ENCODE data around the gene PTPN22. TPM values are rescaled to one million over a fixed set of nuclear protein-coding genes. Genes with fewer than 3 reads are reported as not detected.

Gene PTPN22
- polyA plus RNA-seq, 3 donors = 9.7 to 43.7 (median 29.7) TPM

DNA sequence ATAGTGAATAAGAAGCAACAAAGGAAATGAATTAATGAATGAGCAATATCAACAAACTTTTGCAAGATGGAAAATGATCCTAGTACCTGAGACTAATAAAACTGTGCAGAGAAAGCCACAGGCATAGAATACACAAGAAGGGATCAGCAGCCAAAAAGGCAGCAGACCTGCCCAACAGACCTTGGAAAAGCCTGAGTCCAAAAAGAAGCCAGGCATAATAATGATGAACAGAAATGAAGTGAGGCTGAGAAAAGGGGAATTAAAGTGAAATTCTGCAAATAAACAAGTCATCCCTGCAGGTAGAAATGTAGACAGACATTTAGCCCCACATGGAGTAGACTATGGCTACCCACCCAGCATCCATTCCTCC, 101.9 kb downstream of the PTPN22 start:
- Histone ChIP-seq H3K9me3 (replicated peaks in 1 of 2; ENCODE audit: control insufficient read depth in 1 of 2, insufficient read depth in 1 of 2, low read length in 2 of 2) (no peaks in the 10 kb centered on the region), H3K4me2 (replicated peaks; ENCODE audit: extremely low read depth, low read length, poor library complexity, severe bottlenecking) (peak overlapping the region; percentile 60), H4K20me1 (ENCODE audit: insufficient read depth, low read length) (no peaks in the 10 kb centered on the region), H3K4me3 (replicated peaks in 1 of 3; ENCODE audit: low read depth in 2 of 3, low read length in 3 of 3) (peak overlapping the region in 1 of 3 experiments; percentile 50), H3K79me2 (ENCODE audit: insufficient read depth, low read length) (peaks cover 14% of the 10 kb centered on the region), H2AFZ (ENCODE audit: insufficient read depth, low read depth, low read length, poor library complexity, severe bottlenecking) (peak overlapping the region; percentile 80), H3K9ac (ENCODE audit: insufficient read depth, low read length, poor library complexity, severe bottlenecking) (no peak overlapping the region), H3K27me3 (ENCODE audit: control insufficient read depth in 2 of 2, insufficient read depth in 2 of 2, low read length in 2 of 2) (no peaks in the 10 kb centered on the region), H3K36me3 (replicated peaks in 1 of 2; ENCODE audit: control insufficient read depth in 1 of 2, insufficient read depth in 2 of 2, low read length in 2 of 2) (peaks cover 41 to 67% of the 10 kb centered on the region in 2 donors), H3K27ac (ENCODE audit: low read depth in 1 of 2, low read length in 2 of 2) (peak overlapping the region in 1 of 2 donors; percentile 80), H3K4me1 (ENCODE audit: control insufficient read depth in 1 of 2, insufficient read depth in 2 of 2, low read length in 2 of 2) (peaks cover 3 to 11% of the 10 kb centered on the region in 2 donors)
- intact Hi-C loops (cut with micrococcal nuclease) = no loop called here
- DNase-seq = no peak
- Mint-ChIP-seq H3K4me1 (peaks cover 14% of the 10 kb centered on the region), H3K36me3 (peaks cover 51 to 71% of the 10 kb centered on the region in 2 donors), H3K27me3 (ENCODE audit: low read depth in 3 of 3) (no peaks in the 10 kb centered on the region), H3K9me3 (no peaks in the 10 kb centered on the region), H3K4me3 (no peak overlapping the region), H3K27ac (peak overlapping the region in 2 of 7 donors; percentile 37 to 62)
- TF ChIP-seq CTCF (IDR thresholded peaks at IDR 0.05) = no peak

DNA sequence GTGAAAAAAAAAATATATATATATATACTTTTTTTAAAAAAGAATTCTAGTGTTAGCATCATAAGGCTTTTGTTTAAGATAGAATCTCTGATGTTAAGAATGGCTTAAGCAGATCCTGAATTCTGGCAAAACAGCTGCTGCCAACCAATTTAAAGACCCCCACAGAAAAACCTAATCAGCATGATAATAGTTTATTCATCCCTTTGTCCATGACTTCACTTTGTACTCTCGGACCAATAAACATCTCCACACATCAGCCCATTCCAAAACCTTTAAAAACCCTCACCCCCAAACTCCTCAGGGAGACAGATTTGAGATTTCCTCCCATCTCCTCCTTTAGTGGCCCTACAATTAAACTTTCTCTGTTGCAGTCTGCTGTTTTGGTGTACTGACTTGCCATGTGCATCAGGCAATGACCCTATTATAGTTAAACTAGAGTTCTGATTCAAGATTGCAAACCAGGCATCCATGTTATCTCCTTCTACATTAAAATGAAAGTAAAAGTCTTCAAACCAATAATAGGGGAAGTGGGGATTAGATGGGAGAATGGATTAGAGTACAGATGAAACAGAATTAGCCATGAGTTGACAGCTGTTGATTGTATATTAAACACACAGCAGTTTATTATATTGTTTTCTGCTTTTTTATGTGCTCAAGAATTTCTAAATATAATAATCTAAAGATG, 102.5 kb downstream of the PTPN22 start:
- no peak overlapping the region for H3K9ac ChIP-seq (ENCODE audit: insufficient read depth, low read length, poor library complexity, severe bottlenecking)
- intact Hi-C loops (cut with micrococcal nuclease) = no loop called here
- H3K4me3 ChIP-seq (replicated peaks in 1 of 3; ENCODE audit: low read depth in 2 of 3, low read length in 3 of 3) = peak overlapping the region in 2 of 3 experiments; percentile 5 to 50
- no peaks in the 10 kb centered on the region for H3K9me3 ChIP-seq (replicated peaks in 1 of 2; ENCODE audit: control insufficient read depth in 1 of 2, insufficient read depth in 1 of 2, low read length in 2 of 2)
- no peaks in the 10 kb centered on the region for H3K9me3 Mint-ChIP-seq
- peak overlapping the region in 6 of 7 donors; percentile 40 to 89 (median 74) for H3K27ac Mint-ChIP-seq
- H3K4me2 ChIP-seq (replicated peaks; ENCODE audit: extremely low read depth, low read length, poor library complexity, severe bottlenecking) = peak overlapping the region; percentile 60
- H3K4me1 Mint-ChIP-seq = peaks cover 14% of the 10 kb centered on the region
- no peaks in the 10 kb centered on the region for H3K27me3 ChIP-seq (ENCODE audit: control insufficient read depth in 2 of 2, insufficient read depth in 2 of 2, low read length in 2 of 2)
- peaks cover 39 to 67% of the 10 kb centered on the region in 2 donors for H3K36me3 ChIP-seq (replicated peaks in 1 of 2; ENCODE audit: control insufficient read depth in 1 of 2, insufficient read depth in 2 of 2, low read length in 2 of 2)
- peak overlapping the region in 1 of 2 donors; percentile 80 for H3K27ac ChIP-seq (ENCODE audit: low read depth in 1 of 2, low read length in 2 of 2)
- peak overlapping the region; percentile 7 to 40 for H3K4me3 Mint-ChIP-seq
- H3K36me3 Mint-ChIP-seq = peaks cover 53 to 68% of the 10 kb centered on the region in 2 donors
- 60% methylated on average over 1 of the region's 1 CpG for WGBS (ENCODE audit: insufficient coverage)
- peak overlapping the region; percentile 80 for H2AFZ ChIP-seq (ENCODE audit: insufficient read depth, low read depth, low read length, poor library complexity, severe bottlenecking)
- no peak for TF ChIP-seq CTCF (IDR thresholded peaks at IDR 0.05)
- H3K4me1 ChIP-seq (ENCODE audit: control insufficient read depth in 1 of 2, insufficient read depth in 2 of 2, low read length in 2 of 2) = peaks cover 3 to 11% of the 10 kb centered on the region in 2 donors
- no peaks in the 10 kb centered on the region for H4K20me1 ChIP-seq (ENCODE audit: insufficient read depth, low read length)
- no peaks in the 10 kb centered on the region for H3K27me3 Mint-ChIP-seq (ENCODE audit: low read depth in 3 of 3)
- peaks cover 14% of the 10 kb centered on the region for H3K79me2 ChIP-seq (ENCODE audit: insufficient read depth, low read length)
- peak in 2 of 3 donors; percentile 6 to 30 for DNase-seq

All from CD14-positive monocyte (primary cell).